Osteoblast (primary cell): Measurements from ENCODE around the gene UBE2E2. TPM values are rescaled to one million over a fixed set of nuclear protein-coding genes. Genes with fewer than 3 reads are reported as not detected.
"Not testable (repeated sequence)": the region's sequence is repeated elsewhere in the genome, so short reads cannot be mapped to it uniquely, and the experiment has no call there.

Experiments
- DNase-seq: peaks from one replicate; pipeline ENCODE4 v3.0.0; 2011; ENCODE audit warnings: low spot score, mixed read lengths; ENCODE audit not compliant: insufficient read length; ENCODE audit errors: missing footprints
- H2AFZ ChIP-seq: 2 replicates; pipeline ENCODE4 v1.6.0; 2011; ENCODE audit warnings: mild to moderate bottlenecking, low read length
- H3K27ac ChIP-seq: 2 replicates; pipeline ENCODE4 v1.5.1; 2011; ENCODE audit warnings: mild to moderate bottlenecking, low read depth, low read length, moderate library complexity
- H3K27me3 ChIP-seq: 2 replicates; pipeline ENCODE4 v1.6.0; 2012; ENCODE audit warnings: mild to moderate bottlenecking, control low read depth, inconsistent platforms, low read length, moderate library complexity; ENCODE audit not compliant: insufficient read depth
- H3K36me3 ChIP-seq: 2 replicates; pipeline ENCODE4 v1.5.1; 2011; ENCODE audit warnings: mild to moderate bottlenecking, low read length, control low read depth, moderate library complexity; ENCODE audit not compliant: insufficient read depth
- H3K4me1 ChIP-seq: 2 replicates; pipeline ENCODE4 v1.5.1; 2011; ENCODE audit warnings: mild to moderate bottlenecking, low read length, control low read depth, moderate library complexity; ENCODE audit not compliant: insufficient read depth
- H3K4me2 ChIP-seq: 2 replicates; pipeline ENCODE4 v1.6.0; 2011; ENCODE audit warnings: mild to moderate bottlenecking, low read length; ENCODE audit not compliant: insufficient read depth
- H3K4me3 ChIP-seq: fragments of 200-600 bp; sonication (generic); 3 replicates; pipeline ENCODE4 v1.5.1; 2012; ENCODE audit warnings: mild to moderate bottlenecking, low read length, inconsistent platforms; ENCODE audit not compliant: insufficient read depth
- H3K79me2 ChIP-seq: 2 replicates; pipeline ENCODE4 v1.6.0; 2012; ENCODE audit warnings: mild to moderate bottlenecking, low read length, control low read depth, inconsistent platforms; ENCODE audit not compliant: insufficient read depth
- H3K9me3 ChIP-seq: 2 replicates; pipeline ENCODE4 v1.5.1; 2011; ENCODE audit warnings: low read depth, low read length, control low read depth
- H4K20me1 ChIP-seq: 2 replicates; pipeline ENCODE4 v1.6.0; 2012; ENCODE audit warnings: mild to moderate bottlenecking, low read length, control low read depth; ENCODE audit not compliant: insufficient read depth
- CTCF ChIP-seq: IDR thresholded peaks from 2 replicates; pipeline ENCODE4 v1.5.1; 2011; ENCODE audit warnings: mild to moderate bottlenecking, low read depth, low read length, moderate library complexity; ENCODE audit errors: extremely low read depth
- total RNA-seq: library from RNA; depleted of rRNA; stranded (reverse); fragments of >200 nt; gene quantifications from 2 replicates; pipeline ENCODE4 v1.2.3, GENCODE V29; 2012

The UBE2E2 gene
- total RNA-seq, 1 donor, result 49.6 TPM

GRCh38 chr3:23333633-23334032 is 130.5 kb downstream of the UBE2E2 start:
- Histone ChIP-seq H3K36me3 (no peaks in the 10 kb centered on the region), H3K4me2 (no peak overlapping the region), H3K9me3 (no peaks in the 10 kb centered on the region), H3K27me3 (no peaks in the 10 kb centered on the region), H3K27ac (no peak overlapping the region), H3K4me1 (no peaks in the 10 kb centered on the region), H4K20me1 (peaks cover 13% of the 10 kb centered on the region), H2AFZ (no peak overlapping the region), H3K79me2 (peaks cover 20% of the 10 kb centered on the region), H3K4me3 (no peak overlapping the region)
- DNase-seq, result no peak
- TF ChIP-seq CTCF, result no peak

- H3K4me1 ChIP-seq, DNase-seq, H3K36me3 ChIP-seq, H3K27me3 ChIP-seq, H4K20me1 ChIP-seq, H2AFZ ChIP-seq, H3K4me3 ChIP-seq, H3K9me3 ChIP-seq, H3K4me2 ChIP-seq, H3K27ac ChIP-seq: not testable (repeated sequence)
- peaks cover 12% of the 10 kb centered on the region for H3K79me2 ChIP-seq
Measured at GRCh38 chr3:23336853-23337252, 133.7 kb downstream of the UBE2E2 start.

GRCh38 chr3:23341147-23341838 is 138.2 kb downstream of the UBE2E2 start:
- no peaks in the 10 kb centered on the region for H3K36me3 ChIP-seq
- no peak for TF ChIP-seq CTCF
- H3K27me3 ChIP-seq, result no peaks in the 10 kb centered on the region
- no peak for DNase-seq
- no peak overlapping the region for H3K4me2 ChIP-seq
- H3K4me3 ChIP-seq, result no peak overlapping the region
- no peak overlapping the region for H3K27ac ChIP-seq
- no peak overlapping the region for H2AFZ ChIP-seq
- H4K20me1 ChIP-seq, result peaks cover 9% of the 10 kb centered on the region
- no peaks in the 10 kb centered on the region for H3K9me3 ChIP-seq
- no peaks in the 10 kb centered on the region for H3K4me1 ChIP-seq
- H3K79me2 ChIP-seq, result peaks cover 11% of the 10 kb centered on the region

- no peak for DNase-seq
- Histone ChIP-seq H4K20me1 (peaks cover 7% of the 10 kb centered on the region), H3K79me2 (peaks cover 9% of the 10 kb centered on the region), H3K9me3 (no peaks in the 10 kb centered on the region), H3K4me1 (no peaks in the 10 kb centered on the region), H3K4me2 (no peak overlapping the region), H3K36me3 (no peaks in the 10 kb centered on the region), H3K27me3 (no peaks in the 10 kb centered on the region), H2AFZ (no peak overlapping the region), H3K4me3 (no peak overlapping the region), H3K27ac (no peak overlapping the region)
- no peak for TF ChIP-seq CTCF
Measured at GRCh38 chr3:23342343-23342742, 139.2 kb downstream of the UBE2E2 start.
